Gastroesophageal sphincter (tissue), 3 donors: Measurements from ENCODE around the gene TEX101.

ENCODE experiments used
- EP300 ChIP-seq: sonication (generic); formaldehyde crosslinking; IDR thresholded peaks from one replicate; pipeline ENCODE4 v1.6.1; 2017; ENCODE audit warnings: antibody characterized with exemption, mild to moderate bottlenecking
- POLR2A ChIP-seq, 2 donors: fragments of 450-650 bp; IDR thresholded peaks; one replicate each; pipeline ENCODE4 v1.6.1; 2017; ENCODE audit warnings: antibody characterized with exemption in 2 of 2, mild to moderate bottlenecking in 2 of 2, moderate library complexity in 1 of 2
- POLR2AphosphoS5 ChIP-seq: sonication (generic); formaldehyde crosslinking; IDR thresholded peaks from one replicate; pipeline ENCODE4 v1.6.1; 2017; ENCODE audit warnings: antibody characterized with exemption
- TF ChIP-seq, protein P1 (sequence below), 4 experiments: fragments of 200-600 bp in 2 of 4; fragments of 450-650 bp in 2 of 4; sonication (generic) in 1 of 4; IDR thresholded peaks; one replicate each; pipeline ENCODE4 v1.5.1; 2017 to 2019; ENCODE audit warnings: antibody characterized with exemption in 4 of 4, mild to moderate bottlenecking in 2 of 4, moderate library complexity in 2 of 4

- TF ChIP-seq POLR2A (IDR thresholded peaks at IDR 0.05) = no peak
- TF ChIP-seq, protein P1, sequence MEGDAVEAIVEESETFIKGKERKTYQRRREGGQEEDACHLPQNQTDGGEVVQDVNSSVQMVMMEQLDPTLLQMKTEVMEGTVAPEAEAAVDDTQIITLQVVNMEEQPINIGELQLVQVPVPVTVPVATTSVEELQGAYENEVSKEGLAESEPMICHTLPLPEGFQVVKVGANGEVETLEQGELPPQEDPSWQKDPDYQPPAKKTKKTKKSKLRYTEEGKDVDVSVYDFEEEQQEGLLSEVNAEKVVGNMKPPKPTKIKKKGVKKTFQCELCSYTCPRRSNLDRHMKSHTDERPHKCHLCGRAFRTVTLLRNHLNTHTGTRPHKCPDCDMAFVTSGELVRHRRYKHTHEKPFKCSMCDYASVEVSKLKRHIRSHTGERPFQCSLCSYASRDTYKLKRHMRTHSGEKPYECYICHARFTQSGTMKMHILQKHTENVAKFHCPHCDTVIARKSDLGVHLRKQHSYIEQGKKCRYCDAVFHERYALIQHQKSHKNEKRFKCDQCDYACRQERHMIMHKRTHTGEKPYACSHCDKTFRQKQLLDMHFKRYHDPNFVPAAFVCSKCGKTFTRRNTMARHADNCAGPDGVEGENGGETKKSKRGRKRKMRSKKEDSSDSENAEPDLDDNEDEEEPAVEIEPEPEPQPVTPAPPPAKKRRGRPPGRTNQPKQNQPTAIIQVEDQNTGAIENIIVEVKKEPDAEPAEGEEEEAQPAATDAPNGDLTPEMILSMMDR (IDR thresholded peaks at IDR 0.05) = no peak
- TF ChIP-seq EP300 = no peak
- no peak for TF ChIP-seq POLR2AphosphoS5
Measured at GRCh38 chr19:43416951-43417623, 2.4 kb downstream of the TEX101 start.
